PC-9 (cell line): Measurements from ENCODE around the gene LGALS12. TPM values are rescaled to one million over a fixed set of nuclear protein-coding genes. Genes with fewer than 3 reads are reported as not detected.
A peak's percentile ranks its signal among the peaks of the same experiment; 100 is the strongest.

ENCODE experiments used
- BruUV-seq: library from RNA; stranded (reverse); fragments of 400-500 nt; replicated peaks from 2 replicates; lab custom pipeline; 2021; lab: Mats Ljungman, UMichigan
- CTCF ChIA-PET: fragments of 300-600 bp; sonication (Branson Sonifier 250); formaldehyde crosslinking; loops from one replicate; lab custom pipeline; 2022; ENCODE audit warnings: antibody characterized with exemption; lab: Charles Lee
- POLR2A ChIA-PET: fragments of 300-600 bp; sonication (Branson Sonifier 250); formaldehyde crosslinking; loops from one replicate; lab custom pipeline; 2022; ENCODE audit warnings: antibody characterized with exemption; ENCODE audit not compliant: unreplicated experiment; lab: Charles Lee
- DNase-seq, 2 experiments: peaks; one replicate each; pipeline versions ENCODE4 v3.0.0 to v3.0.0-alpha.2; 2015 to 2022; ENCODE audit warnings: mixed read lengths in 1 of 2
- H2AFZ ChIP-seq: fragments of 200-600 bp; sonication (generic); 2 replicates; pipeline ENCODE4 v1.8.1; 2017; ENCODE audit warnings: antibody characterized with exemption
- H3F3A ChIP-seq: fragments of 200-600 bp; sonication (generic); 2 replicates; pipeline ENCODE4 v1.8.1; 2017; ENCODE audit warnings: antibody characterized with exemption, mild to moderate bottlenecking, low read depth; ENCODE audit not compliant: insufficient read depth
- H3K27ac ChIP-seq: fragments of 200-600 bp; sonication (generic); 2 replicates; pipeline ENCODE4 v1.6.1; 2016; ENCODE audit warnings: mixed run types
- H3K27me3 ChIP-seq: fragments of 200-600 bp; sonication (generic); 2 replicates; pipeline ENCODE4 v1.6.1; 2016; ENCODE audit warnings: low read depth, mixed run types; ENCODE audit not compliant: insufficient read depth
- H3K36me3 ChIP-seq: fragments of 200-600 bp; sonication (generic); 2 replicates; pipeline ENCODE4 v1.6.1; 2016; ENCODE audit warnings: low read depth, mixed run types
- H3K4me1 ChIP-seq: fragments of 200-600 bp; sonication (generic); replicated peaks from 2 replicates; pipeline ENCODE4 v1.6.1; 2016; ENCODE audit warnings: mixed run types; ENCODE audit not compliant: insufficient read depth
- H3K4me2 ChIP-seq: fragments of 200-600 bp; sonication (generic); 2 replicates; pipeline ENCODE4 v1.6.1; 2017; ENCODE audit warnings: mixed run types
- H3K4me3 ChIP-seq: fragments of 200-600 bp; sonication (generic); 2 replicates; pipeline ENCODE4 v1.6.1; 2016; ENCODE audit warnings: mixed run types
- H3K79me2 ChIP-seq: fragments of 200-600 bp; sonication (generic); 2 replicates; pipeline ENCODE4 v1.6.1; 2017; ENCODE audit warnings: low read depth, mixed run types
- H3K9me2 ChIP-seq: fragments of 200-600 bp; sonication (generic); 2 replicates; pipeline ENCODE4 v1.8.1; 2017; ENCODE audit warnings: mild to moderate bottlenecking; ENCODE audit not compliant: insufficient read depth
- H3K9me3 ChIP-seq: fragments of 200-600 bp; sonication (generic); 2 replicates; pipeline ENCODE4 v1.8.1; 2016; ENCODE audit warnings: low read depth; ENCODE audit not compliant: insufficient read depth
- H4K20me1 ChIP-seq: fragments of 200-600 bp; sonication (generic); 2 replicates; pipeline ENCODE4 v1.8.1; 2017; ENCODE audit not compliant: insufficient read depth
- CTCF ChIP-seq: fragments of 200-600 bp; sonication (generic); conservative IDR thresholded peaks from 2 replicates; pipeline ENCODE4 v1.6.1; 2017; ENCODE audit warnings: mixed run types, antibody characterized with exemption, mild to moderate bottlenecking, moderate library complexity
- EZH2 ChIP-seq: fragments of 200-600 bp; sonication (generic); IDR thresholded peaks from 2 replicates; pipeline ENCODE4 v1.8.0; 2017; ENCODE audit warnings: antibody characterized with exemption, low read depth
- intact Hi-C: fragments of 100-400 bp; cut with micrococcal nuclease; formaldehyde crosslinking; loops from one replicate; pipeline ENCODE4 v1.10.0; 2022; ENCODE audit not compliant: unreplicated experiment
- total RNA-seq: library from RNA; stranded (reverse); gene quantifications from 2 replicates; pipeline ENCODE4 v1.2.3, GENCODE V29; 2021

LGALS12 gene
- total RNA-seq, 1 experiment from 2014 or later = not detected

DNA sequence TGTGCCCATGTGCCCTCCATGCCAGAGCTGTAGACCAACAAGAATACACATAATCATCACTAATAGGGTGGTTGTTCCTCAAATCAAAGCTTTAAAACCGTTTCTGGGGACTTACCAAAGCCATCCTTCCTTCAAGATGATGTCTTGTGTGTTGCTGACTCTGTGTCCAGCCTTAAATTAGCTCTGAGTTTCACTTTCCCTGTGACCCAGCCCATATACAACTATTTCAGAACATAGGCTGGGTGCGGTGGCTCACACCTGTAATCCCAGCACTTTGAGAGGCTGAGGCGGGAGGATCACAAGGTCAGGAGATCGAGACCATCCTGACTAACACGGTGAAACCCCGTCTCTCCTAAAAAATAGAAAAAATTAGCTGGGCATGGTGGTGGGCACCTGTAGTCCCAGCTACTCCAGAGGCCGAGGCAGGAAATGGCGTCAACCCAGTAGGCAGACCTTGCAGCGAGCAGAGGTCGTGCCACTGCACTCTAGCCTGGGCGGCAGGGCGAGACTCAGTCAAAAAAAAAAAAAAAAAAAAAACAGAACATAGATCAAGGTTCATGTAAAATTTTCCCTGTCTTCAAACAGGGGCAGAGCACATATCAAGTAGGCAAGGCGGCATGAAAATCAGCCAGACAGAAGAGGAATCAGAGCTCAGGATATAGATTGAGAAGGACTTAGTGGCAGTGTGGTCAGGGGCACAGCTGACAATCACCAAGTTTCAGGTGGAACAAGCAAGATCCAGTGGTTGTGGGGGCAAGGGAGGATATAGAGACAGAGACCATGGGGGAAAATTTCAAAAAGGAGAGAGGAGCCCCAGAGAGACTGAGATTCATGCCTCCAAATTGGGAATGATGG, 57.5 kb downstream of the LGALS12 start, which contains the start of gene PLAAT2:
TSS of gene PLAAT2 (minus strand) at position 179 of the 855 bp plus-strand sequence. CDS start at position 124, 55 bp downstream.
- intact Hi-C loops = loop anchor here (10.0 kb wide), 2 partner anchors 49 to 89 kb away; no protein-coding TSS in a partner anchor
- Histone ChIP-seq H3K9me3 (no peaks in the 10 kb centered on the region), H3F3A (peaks cover 29% of the 10 kb centered on the region), H3K27me3 (no peaks in the 10 kb centered on the region), H3K4me1 (peaks cover 60% of the 10 kb centered on the region), H3K4me2 (no peak within 1 kb of the TSS), H2AFZ (no peak within 1 kb of the TSS), H3K27ac (no peak within 1 kb of the TSS), H3K4me3 (no peak within 1 kb of the TSS), H3K79me2 (no peaks in the 10 kb centered on the region), H3K9me2 (no peaks in the 10 kb centered on the region; the same call in 1 of the 2 replicates), H3K36me3 (no peaks in the 10 kb centered on the region), H4K20me1 (no peaks in the 10 kb centered on the region)
- no peak for TF ChIP-seq EZH2
- no peak for TF ChIP-seq CTCF
- POLR2A ChIA-PET = interaction anchor here (0.6 kb wide), 1 partner anchor 91 kb away, joined by 3 read pairs; no protein-coding TSS in a partner anchor
- no peak for DNase-seq
- CTCF ChIA-PET = interaction anchor here (0.5 to 0.7 kb wide), 4 partner anchors 21 to 688 kb away, joined by 4 to 9 read pairs (median 6); no protein-coding TSS in a partner anchor
- BruUV-seq = no TSS peak

DNA sequence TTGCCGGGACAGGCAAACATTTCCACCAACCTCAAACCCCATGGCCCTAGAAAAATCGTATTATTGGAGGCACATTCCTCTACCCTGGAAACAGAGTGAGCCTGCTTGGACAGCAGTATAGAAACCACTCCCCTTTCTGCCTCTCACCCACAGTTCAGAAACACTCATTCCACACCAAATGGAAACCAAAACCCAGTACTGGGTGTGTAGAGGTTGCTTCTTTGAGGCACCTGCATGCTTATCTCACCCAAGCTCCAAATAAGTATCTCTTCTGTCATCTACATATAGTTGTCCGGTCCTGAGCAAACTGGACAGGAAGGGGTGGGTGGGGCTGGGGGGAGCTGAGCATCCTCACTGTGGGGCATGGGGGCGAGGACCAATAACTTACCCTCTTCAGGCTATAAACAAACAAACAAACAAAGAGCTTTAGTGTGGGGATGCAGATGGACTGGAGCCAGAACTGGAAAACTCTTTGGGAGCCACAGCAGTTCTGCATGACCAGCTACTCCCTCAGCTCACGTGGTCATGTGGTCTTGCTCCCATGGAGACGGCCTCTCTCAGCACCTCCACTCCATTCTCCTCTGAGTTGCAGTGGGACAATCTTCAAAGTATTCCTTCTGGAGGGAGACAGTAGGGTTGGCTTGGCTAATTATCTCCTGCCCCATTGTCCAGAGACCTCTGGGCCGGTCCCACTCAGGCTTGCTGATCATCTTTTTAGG, 58.3 kb downstream of the LGALS12 start:
- no peaks in the 10 kb centered on the region for H3K27me3 ChIP-seq
- ChIA-PET POLR2A (interaction anchor here (0.6 to 1.1 kb wide), 5 partner anchors 20 to 50 kb away, joined by 3 to 4 read pairs (median 3); partner anchors contain the start of gene PLAAT3), CTCF (interaction anchor here (0.6 to 1.1 kb wide), 5 partner anchors 32 to 688 kb away, joined by 4 to 9 read pairs (median 4); no protein-coding TSS in a partner anchor)
- peaks cover 60% of the 10 kb centered on the region for H3K4me1 ChIP-seq
- H4K20me1 ChIP-seq = no peaks in the 10 kb centered on the region
- H3K36me3 ChIP-seq = no peaks in the 10 kb centered on the region
- DNase-seq = peak in 1 of 2 experiments; percentile 18
- TF ChIP-seq EZH2 = no peak
- TF ChIP-seq CTCF = no peak
- H3K9me2 ChIP-seq = no peaks in the 10 kb centered on the region; the same call in 1 of the 2 replicates
- H3K79me2 ChIP-seq = no peaks in the 10 kb centered on the region
- H2AFZ ChIP-seq = no peak overlapping the region
- H3F3A ChIP-seq = peaks cover 37% of the 10 kb centered on the region
- peak overlapping the region; percentile 34; the same call in 1 of the 2 replicates for H3K4me2 ChIP-seq
- BruUV-seq = TSS peak; percentile 57
- intact Hi-C loops = loop anchor here (10.0 kb wide), 2 partner anchors 49 to 89 kb away; no protein-coding TSS in a partner anchor
- H3K27ac ChIP-seq = peak overlapping the region; percentile 77
- H3K9me3 ChIP-seq = no peaks in the 10 kb centered on the region
- H3K4me3 ChIP-seq = no peak overlapping the region
